GM13976 (cell line): Measurements from ENCODE around the gene CHD9.

Experiments used
- DNase-seq: peaks from one replicate; pipeline ENCODE4 v3.0.0; 2012; ENCODE audit warnings: low spot score
- in situ Hi-C: fragments of 300-500 bp; cut with MboI; formaldehyde crosslinking; loops from one replicate; pipeline ENCODE4 v1.12.0; 2022; ENCODE audit warnings: low sequenced_read_pairs, mixed read lengths, inconsistent platforms; ENCODE audit not compliant: unreplicated experiment
- TF ChIP-seq, protein P1 (sequence below): IDR thresholded peaks from 2 replicates; pipeline ENCODE4 v1.5.1; 2012; ENCODE audit warnings: borderline replicate concordance, mild to moderate bottlenecking; ENCODE audit not compliant: insufficient read depth; ENCODE audit errors: extremely low read depth, missing control alignments, control extremely low read depth

Gene CHD9

GRCh38 chr16:53081032-53081424 lies 26.2 kb downstream of the CHD9 start:
- TF ChIP-seq, protein P1, sequence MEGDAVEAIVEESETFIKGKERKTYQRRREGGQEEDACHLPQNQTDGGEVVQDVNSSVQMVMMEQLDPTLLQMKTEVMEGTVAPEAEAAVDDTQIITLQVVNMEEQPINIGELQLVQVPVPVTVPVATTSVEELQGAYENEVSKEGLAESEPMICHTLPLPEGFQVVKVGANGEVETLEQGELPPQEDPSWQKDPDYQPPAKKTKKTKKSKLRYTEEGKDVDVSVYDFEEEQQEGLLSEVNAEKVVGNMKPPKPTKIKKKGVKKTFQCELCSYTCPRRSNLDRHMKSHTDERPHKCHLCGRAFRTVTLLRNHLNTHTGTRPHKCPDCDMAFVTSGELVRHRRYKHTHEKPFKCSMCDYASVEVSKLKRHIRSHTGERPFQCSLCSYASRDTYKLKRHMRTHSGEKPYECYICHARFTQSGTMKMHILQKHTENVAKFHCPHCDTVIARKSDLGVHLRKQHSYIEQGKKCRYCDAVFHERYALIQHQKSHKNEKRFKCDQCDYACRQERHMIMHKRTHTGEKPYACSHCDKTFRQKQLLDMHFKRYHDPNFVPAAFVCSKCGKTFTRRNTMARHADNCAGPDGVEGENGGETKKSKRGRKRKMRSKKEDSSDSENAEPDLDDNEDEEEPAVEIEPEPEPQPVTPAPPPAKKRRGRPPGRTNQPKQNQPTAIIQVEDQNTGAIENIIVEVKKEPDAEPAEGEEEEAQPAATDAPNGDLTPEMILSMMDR, result no peak
- in situ Hi-C loops, result no loop called here
- DNase-seq, result no peak

GRCh38 chr16:53081686-53082407 lies 27.1 kb downstream of the CHD9 start:
- no peak for DNase-seq
- in situ Hi-C loops, result no loop called here
- TF ChIP-seq, protein P1, result no peak

- in situ Hi-C loops, result no loop called here
- TF ChIP-seq, protein P1, result no peak
Measured at GRCh38 chr16:53082509-53082908, 27.7 kb downstream of the CHD9 start.

DNA sequence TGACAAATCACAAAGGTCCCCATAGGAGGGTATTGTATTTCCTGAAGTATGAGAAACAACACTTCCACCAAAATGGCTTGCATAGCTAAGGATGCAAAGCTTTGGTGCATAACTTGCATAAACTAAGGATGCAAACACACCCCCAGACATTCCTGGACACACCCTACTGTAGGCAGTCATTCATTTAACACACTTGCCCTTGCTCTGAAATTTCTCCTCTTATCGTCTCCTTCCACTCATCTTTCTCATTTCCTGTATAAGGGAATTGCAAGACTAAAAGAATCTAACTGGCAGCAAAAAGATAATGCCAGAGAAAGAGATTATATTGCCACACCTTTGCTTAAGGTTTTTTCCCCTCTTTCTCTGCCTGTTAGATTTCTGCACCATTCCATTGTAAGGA lies 28.3 kb downstream of the CHD9 start:
- DNase-seq, result no peak
- TF ChIP-seq, protein P1, result no peak
- in situ Hi-C loops, result no loop called here

More at GRCh38 chr16:53082509-53082908, 27.7 kb downstream of the CHD9 start:
- no peak for DNase-seq

GRCh38 chr16:53084141-53084541 lies 29.4 kb downstream of the CHD9 start:
- in situ Hi-C loops, result no loop called here
- DNase-seq, result no peak
- TF ChIP-seq, protein P1, result no peak

GRCh38 chr16:53084746-53085334 lies 30.0 kb downstream of the CHD9 start:
- in situ Hi-C loops, result no loop called here
- TF ChIP-seq, protein P1, result no peak
- DNase-seq, result no peak
